ENCODE results near the gene ANKRD13A.
"Not testable (repeated sequence)": the region's sequence is repeated elsewhere in the genome, so short reads cannot be mapped to it uniquely, and the experiment has no call there.

ANKRD13A gene

DNA sequence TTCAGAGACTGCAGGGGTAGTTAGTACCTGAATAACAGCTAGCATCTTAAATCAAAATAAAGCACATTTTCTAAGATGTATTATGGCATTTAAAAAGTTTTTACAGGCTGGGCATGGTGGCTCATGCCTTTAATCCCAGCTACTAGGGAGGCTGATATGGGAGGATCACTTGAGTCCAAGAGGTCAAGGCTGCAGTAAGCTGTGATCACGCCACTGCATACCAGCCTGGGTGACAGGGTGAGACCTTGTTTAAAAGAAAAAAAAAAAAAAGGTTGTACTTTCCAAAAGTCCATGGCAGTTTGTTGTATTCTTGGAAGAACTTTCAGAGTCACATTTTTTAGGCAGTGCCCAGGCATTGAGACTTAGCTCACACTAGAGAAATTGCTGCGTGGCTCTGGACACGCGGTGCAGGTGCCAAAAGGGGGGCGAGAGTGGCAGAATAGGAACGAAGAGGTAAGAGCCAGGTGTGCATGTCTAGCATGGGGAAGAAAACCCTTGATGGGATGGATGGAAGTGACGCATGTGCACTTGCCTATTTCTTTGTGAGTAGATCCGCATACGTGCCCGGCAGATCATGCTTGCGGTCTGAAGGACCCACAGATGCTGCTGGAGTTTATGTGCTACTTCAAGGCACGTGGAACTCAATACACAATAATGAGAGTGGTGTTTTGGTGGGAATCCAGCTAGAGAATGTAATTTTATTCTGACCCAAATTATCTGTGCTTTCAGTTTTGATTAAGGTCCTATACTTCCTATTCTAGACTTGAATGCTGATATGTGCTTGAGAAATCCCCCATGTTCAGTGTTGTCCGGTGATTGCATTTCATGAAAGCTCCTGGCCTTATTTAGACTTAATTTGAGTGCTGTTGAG lies 11.9 kb downstream of the ANKRD13A start:
- DNase-seq = no peak

GRCh38 chr12:110012137-110012536 lies 12.9 kb downstream of the ANKRD13A start:
- DNase-seq = no peak

DNA sequence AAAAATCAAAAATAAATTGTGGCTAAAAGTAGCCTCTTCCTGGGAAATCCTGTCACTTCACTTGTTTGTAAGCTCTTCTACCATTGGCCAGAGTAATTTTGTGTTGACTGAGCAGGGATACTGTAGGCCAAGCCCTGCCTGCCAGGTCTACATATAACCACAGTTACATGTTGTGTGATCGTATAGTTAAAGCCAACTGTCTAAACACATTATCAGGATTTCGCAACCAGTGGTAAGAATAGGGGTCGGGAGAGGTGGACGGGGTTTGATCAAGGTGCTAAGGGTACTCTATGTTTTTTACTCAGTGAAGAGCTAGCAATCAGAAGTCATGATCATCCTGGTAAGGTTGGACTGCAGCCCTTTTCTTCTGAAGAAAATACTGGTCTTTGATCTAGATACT lies 13.4 kb downstream of the ANKRD13A start:
- no peak for DNase-seq

DNA sequence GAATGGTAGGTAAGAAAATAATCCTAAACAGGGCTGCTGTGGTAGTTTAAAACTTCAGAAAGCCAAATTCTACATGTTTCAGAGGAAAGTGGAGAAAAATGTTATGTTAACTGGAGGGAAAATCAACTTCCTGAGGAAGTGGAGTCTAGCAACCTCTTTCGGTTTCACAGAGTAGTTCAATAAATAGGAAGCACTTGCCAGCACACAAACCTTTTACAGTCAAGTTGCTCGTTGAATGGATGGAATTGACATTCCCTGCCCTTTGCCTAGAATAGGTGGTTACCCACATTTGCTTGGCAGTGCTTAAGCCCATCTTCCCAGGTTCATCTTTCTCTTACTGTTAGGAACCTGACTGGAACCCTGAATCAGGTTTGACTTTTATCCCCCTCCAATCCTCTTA lies 15.9 kb downstream of the ANKRD13A start:
- DNase-seq = no peak

- DNase-seq = no peak
Measured at GRCh38 chr12:110020956-110021355, 21.7 kb downstream of the ANKRD13A start.

- DNase-seq = peak; percentile 60
Measured at GRCh38 chr12:110023059-110023980, 24.1 kb downstream of the ANKRD13A start.

DNA sequence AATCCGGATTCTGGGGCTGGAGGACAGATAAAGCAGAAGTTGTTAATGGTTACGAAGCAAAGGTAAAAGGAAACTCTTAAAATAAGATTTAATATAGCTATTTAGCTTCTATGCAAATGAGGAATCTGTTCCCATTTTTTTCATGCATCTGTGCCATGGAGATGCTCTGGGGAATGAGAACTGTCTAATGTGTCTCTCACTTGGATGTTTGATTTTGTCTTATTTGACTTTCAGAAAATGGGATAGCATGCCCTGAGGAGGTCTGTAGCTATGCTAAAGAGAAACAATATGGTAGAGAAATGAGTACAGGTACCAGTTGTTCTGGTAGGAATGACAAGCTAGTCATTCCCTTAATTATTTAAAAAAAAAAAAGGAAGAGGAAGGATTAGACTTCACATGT lies 24.8 kb downstream of the ANKRD13A start:
- no peak for DNase-seq

DNA sequence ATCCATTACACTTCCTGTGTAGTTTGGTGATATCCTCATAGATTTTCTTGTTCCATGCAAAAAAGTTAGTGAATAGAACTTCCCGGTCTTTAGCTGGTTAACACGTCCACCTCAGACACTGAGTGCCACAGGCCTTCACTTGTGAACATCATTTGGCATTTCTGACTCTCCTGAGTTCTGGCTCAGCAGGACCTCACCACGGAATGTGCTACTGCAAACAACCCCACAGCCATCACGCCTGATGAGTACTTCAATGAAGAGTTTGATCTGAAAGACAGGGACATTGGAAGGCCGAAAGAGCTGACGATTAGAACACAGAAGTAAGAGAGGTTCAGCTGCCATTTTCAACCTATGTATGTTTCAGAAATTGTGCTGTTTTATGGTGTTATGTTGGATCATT lies 29.1 kb downstream of the ANKRD13A start:
- no peak for DNase-seq

DNA sequence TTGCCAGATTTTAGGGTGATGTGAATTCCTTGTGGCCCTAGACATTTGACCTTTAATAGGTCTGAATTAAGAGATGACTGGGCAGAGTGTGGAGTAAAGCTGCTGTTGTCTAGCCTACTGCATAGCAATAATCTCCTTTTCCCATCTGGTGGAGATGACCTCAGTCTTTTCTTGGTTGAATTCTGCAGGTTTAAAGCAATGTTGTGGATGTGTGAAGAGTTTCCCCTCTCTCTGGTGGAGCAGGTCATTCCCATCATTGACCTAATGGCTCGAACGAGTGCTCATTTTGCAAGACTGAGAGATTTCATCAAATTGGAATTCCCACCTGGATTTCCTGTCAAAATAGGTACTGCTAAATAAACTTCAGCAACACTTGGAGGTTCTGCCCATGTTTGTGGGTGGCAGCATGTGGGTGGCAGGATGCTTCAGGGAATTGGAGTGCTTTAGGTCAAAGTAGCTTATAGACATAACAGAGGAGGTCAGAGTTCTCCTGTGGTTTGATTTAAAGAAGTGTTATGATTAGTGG lies 30.1 kb downstream of the ANKRD13A start:
- no peak for DNase-seq

- DNase-seq = no peak
Measured at GRCh38 chr12:110033888-110034287, 34.7 kb downstream of the ANKRD13A start.

GRCh38 chr12:110035534-110036104 lies 36.4 kb downstream of the ANKRD13A start:
- DNase-seq = no peak

- DNase-seq = no peak
Measured at GRCh38 chr12:110037315-110037714, 38.1 kb downstream of the ANKRD13A start.

- no peak for DNase-seq
Measured at GRCh38 chr12:110038741-110039084, 39.5 kb downstream of the ANKRD13A start.

GRCh38 chr12:110039085-110039807 lies 40.0 kb downstream of the ANKRD13A start:
- DNase-seq = no peak

DNA sequence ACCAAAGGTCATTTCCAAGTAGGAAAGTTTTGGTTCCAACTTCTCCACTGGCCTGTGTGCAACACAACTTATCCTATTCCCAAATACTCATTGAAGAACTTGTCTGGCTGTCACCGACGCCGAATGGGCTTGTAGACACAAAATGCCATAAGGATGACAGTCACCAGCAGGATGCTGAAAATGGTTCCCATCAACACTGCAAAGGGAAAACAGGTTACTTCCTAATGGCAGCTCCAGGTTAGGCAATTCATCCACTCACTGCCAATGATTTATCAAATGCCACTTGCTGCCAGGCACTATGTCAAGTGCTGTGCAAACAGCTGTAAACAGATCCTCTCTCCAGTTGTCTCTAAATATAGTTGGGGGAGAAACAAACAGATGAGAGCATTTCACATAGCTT lies 43.0 kb downstream of the ANKRD13A start:
- no peak for DNase-seq

DNA sequence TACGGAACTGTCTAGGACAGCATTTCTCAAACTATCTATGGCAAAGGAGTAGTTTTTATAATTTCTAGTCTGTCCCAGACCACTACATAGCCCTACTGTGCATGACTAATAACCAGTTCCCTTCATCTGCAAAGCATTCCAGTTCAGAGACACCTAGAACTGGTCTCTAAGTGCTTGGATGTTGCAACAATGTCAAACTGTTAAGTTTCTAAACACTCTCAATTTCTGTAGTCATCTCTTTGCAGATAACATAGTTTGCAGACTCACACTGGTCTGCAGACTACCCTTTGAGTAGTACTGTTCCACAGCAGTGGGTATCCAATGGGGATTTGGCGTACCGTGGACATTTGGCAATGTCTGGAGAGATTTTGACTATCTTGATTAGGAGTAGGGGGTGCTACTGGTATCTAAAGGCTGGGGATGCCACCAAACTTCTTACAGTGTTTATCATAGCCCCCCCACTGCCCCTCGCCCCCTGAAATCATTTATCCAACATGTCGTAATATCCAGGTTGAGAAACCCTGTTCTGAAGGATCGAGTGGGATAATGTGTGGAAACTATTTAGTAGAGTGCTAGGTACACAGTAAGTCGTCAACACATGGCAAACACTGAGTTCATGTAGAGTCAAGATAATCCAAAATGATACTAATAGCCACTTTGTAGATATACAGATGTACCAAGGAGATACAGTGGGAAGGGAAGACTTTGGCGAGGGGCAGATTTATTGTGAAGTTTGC lies 47.4 kb downstream of the ANKRD13A start:
- no peak for DNase-seq

- no peak for DNase-seq
Measured at GRCh38 chr12:110047297-110047940, 48.2 kb downstream of the ANKRD13A start.

DNA sequence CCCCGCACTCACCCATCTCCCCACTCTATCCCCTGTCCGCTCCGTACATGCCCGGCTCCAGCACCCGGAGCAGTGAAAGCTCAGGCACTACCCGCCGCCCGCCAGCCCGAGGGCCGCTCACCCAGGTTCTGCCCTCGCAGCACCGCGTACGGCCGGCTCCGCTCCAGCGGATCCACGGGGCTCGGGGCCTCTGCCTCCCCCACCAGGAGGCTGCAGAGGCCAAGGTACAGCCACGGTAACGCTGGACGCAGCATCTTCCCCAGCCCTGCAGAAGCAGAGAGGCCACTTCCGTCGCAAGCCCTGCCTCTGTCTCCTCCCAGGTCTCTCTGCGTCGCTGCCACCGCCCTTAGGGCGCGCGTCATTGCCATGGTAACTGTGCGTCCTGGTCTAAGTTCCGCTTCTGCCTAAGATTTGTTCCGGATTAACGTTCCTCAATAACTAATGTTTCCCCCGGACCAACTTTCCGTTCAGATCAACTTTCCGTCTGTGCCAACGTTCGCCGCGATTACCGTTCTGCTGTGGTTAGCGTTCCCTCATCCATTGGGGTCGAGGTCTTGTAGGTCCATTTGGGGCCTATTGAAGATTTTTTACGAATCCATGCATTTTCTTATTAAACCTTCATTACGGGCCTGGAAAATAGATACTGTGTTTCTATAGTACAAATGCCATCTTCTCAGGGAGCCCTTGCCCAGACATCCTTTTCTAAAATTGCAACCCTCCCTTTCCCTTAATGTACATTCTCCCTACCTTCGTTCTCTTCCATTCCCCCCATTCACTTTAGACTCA lies 49.2 kb downstream of the ANKRD13A start, which contains the start of gene C12orf76:
C12orf76 (minus strand) TSS at position 281 of the 786 bp plus-strand sequence; CDS start at position 254, 27 bp downstream.
- peak; percentile 95 for DNase-seq

- not testable (repeated sequence) for DNase-seq
Measured at GRCh38 chr12:110049034-110049433, 49.8 kb downstream of the ANKRD13A start.

GRCh38 chr12:110049666-110050065 lies 50.4 kb downstream of the ANKRD13A start:
- not testable (repeated sequence) for DNase-seq
